ENCODE measurements around the gene B3GNT9.

Gene B3GNT9

DNA sequence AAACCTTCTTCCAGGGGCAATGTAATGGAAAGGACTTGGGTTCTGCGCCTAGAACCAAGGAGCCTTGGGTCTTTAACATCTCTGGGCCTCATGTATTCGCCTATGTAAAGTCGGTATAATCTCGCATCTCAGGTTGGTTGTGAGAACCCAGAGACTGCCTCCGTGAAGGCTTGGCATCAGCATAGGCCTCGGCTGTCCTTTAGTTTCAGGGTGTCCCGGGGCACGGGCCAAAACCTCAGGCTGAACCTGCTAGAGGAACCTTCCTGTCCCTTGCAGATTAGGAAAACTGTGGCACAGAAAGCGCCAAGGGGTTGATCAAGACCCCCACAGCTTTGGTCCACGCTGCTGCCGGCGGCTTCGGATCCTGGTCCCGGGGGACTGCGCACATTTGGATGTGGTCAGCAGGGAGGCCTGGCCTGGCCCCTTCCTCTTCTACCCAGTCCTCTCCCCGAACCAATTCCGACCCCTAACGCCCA, 41.8 kb downstream of the B3GNT9 start:
- TF ChIP-seq, protein P1, sequence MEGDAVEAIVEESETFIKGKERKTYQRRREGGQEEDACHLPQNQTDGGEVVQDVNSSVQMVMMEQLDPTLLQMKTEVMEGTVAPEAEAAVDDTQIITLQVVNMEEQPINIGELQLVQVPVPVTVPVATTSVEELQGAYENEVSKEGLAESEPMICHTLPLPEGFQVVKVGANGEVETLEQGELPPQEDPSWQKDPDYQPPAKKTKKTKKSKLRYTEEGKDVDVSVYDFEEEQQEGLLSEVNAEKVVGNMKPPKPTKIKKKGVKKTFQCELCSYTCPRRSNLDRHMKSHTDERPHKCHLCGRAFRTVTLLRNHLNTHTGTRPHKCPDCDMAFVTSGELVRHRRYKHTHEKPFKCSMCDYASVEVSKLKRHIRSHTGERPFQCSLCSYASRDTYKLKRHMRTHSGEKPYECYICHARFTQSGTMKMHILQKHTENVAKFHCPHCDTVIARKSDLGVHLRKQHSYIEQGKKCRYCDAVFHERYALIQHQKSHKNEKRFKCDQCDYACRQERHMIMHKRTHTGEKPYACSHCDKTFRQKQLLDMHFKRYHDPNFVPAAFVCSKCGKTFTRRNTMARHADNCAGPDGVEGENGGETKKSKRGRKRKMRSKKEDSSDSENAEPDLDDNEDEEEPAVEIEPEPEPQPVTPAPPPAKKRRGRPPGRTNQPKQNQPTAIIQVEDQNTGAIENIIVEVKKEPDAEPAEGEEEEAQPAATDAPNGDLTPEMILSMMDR (IDR thresholded peaks at IDR 0.05; ENCODE audit: low read depth, low read length), result no peak
- H3K4me3 ChIP-seq (ENCODE audit: low read depth, low read length), result peak overlapping the region; percentile 94
- in situ Hi-C loops (cut with HindIII; ENCODE audit: low sequenced_read_pairs), result no loop called here
- no peak for DNase-seq (ENCODE audit: low read depth, low spot score)

DNA sequence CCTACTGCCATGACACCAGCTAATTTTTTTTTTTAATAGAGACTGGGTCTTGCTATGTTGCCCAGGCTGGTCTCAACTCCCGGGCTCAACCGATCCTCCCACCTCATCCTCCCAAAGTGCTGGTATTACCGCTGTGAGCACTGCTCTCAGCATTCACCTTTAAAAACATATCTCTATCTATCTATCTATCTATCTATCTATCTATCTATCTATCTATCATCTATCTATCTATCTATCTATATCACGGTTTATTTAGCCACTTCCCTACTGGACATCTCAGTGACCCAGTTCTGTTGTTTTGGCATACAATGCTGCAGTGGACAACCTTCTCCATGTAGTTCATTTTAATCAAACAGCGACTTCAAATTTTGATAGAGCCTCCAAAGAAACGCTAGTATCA, 42.3 kb downstream of the B3GNT9 start:
- in situ Hi-C loops (cut with HindIII; ENCODE audit: low sequenced_read_pairs), result no loop called here
- DNase-seq (ENCODE audit: low read depth, low spot score), result no peak
- TF ChIP-seq, protein P1 (IDR thresholded peaks at IDR 0.05; ENCODE audit: low read depth, low read length), result no peak
- H3K4me3 ChIP-seq (ENCODE audit: low read depth, low read length), result no peak overlapping the region

GRCh38 chr16:67105881-67106280, 44.9 kb downstream of the B3GNT9 start:
- TF ChIP-seq, protein P1 (IDR thresholded peaks at IDR 0.05; ENCODE audit: low read depth, low read length), result no peak
- H3K4me3 ChIP-seq (ENCODE audit: low read depth, low read length), result no peak overlapping the region

DNA sequence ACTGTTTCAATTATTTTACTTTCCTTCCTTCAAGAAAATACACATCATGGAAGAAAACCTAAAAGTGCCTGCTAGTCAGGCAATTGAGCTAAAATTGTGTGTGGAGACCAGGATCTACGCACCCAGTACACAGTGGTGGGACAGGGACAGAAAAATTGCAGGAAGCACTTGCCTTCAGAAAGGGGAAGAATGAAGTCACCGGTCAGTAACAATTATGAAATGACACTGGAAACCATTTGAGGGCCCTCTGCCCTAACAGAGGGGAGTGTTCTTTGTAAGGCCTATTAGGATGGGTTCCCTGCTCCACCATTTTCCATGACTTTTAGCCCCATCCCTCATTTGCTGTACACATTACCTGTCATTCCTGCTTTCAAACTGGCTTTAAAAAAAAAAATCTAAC, 45.6 kb downstream of the B3GNT9 start:
- H3K4me3 ChIP-seq (ENCODE audit: low read depth, low read length), result no peak overlapping the region
- TF ChIP-seq, protein P1 (IDR thresholded peaks at IDR 0.05; ENCODE audit: low read depth, low read length), result no peak
- in situ Hi-C loops (cut with HindIII; ENCODE audit: low sequenced_read_pairs), result no loop called here
- DNase-seq (ENCODE audit: low read depth, low spot score), result no peak

More at GRCh38 chr16:67105881-67106280, 44.9 kb downstream of the B3GNT9 start:
- no peak for DNase-seq (ENCODE audit: low read depth, low spot score)
- in situ Hi-C loops (cut with HindIII; ENCODE audit: low sequenced_read_pairs), result no loop called here

DNA sequence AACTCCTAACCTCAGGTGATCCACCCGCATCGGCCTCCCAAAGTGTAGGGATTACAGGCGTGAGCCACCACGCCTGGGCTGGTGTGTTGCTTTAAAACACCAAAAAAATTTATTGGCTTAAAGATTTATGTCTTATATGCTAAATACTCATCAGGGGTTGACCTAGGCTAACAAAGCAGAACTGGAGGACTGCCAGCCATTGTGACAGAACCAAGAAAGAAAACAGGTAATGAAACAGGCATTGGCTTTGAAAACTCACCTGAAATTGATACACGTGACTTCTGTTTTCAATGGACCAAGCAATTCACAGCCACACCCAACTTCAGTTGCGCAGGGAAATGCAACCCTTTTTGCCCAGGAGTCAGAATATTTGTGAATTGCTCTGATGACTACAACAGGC, 46.0 kb downstream of the B3GNT9 start:
- no peak overlapping the region for H3K4me3 ChIP-seq (ENCODE audit: low read depth, low read length)
- TF ChIP-seq, protein P1 (IDR thresholded peaks at IDR 0.05; ENCODE audit: low read depth, low read length), result no peak
- in situ Hi-C loops (cut with HindIII; ENCODE audit: low sequenced_read_pairs), result no loop called here
- no peak for DNase-seq (ENCODE audit: low read depth, low spot score)

- in situ Hi-C loops (cut with HindIII; ENCODE audit: low sequenced_read_pairs), result no loop called here
- H3K4me3 ChIP-seq (ENCODE audit: low read depth, low read length), result no peak overlapping the region
- TF ChIP-seq, protein P1 (IDR thresholded peaks at IDR 0.05; ENCODE audit: low read depth, low read length), result peak; percentile 44
- DNase-seq (ENCODE audit: low read depth, low spot score), result peak; percentile 37
Measured at GRCh38 chr16:67104061-67104460, 46.7 kb downstream of the B3GNT9 start.
